Adrenal gland (tissue), 12 donors: ENCODE results near the gene HCAR3. TPM values are rescaled to one million over a fixed set of nuclear protein-coding genes. Genes with fewer than 3 reads are reported as not detected.

ENCODE experiments used
- DNase-seq, 7 donors: peaks; one replicate each; pipeline ENCODE4 v3.0.0-alpha.2; 2019 to 2020
- H3K27ac ChIP-seq, 5 donors: fragments of 200-600 bp; sonication (generic) in 4 of 5; 1 replicate in 3 of 5; 2 replicates in 2 of 5; pipeline versions ENCODE4 v1.5.1 to v1.8.0; 2016 to 2020; ENCODE audit warnings: mild to moderate bottlenecking in 1 of 5
- H3K27me3 ChIP-seq: fragments of 200-600 bp; 2 replicates; pipeline ENCODE4 v1.8.0; 2021
- H3K36me3 ChIP-seq, 2 donors: fragments of 200-600 bp; replicated peaks in 1 of 2; 1 replicate in 1 of 2; 2 replicates in 1 of 2; pipeline versions ENCODE4 v1.5.1 to v1.8.0; 2018 to 2022
- H3K4me1 ChIP-seq, 2 donors: fragments of 200-600 bp; replicated peaks in 1 of 2; 1 replicate in 1 of 2; 2 replicates in 1 of 2; pipeline versions ENCODE4 v1.5.1 to v1.8.0; 2018 to 2021
- H3K4me3 ChIP-seq, 4 donors: fragments of 200-600 bp; sonication (generic) in 3 of 4; one replicate each; pipeline ENCODE4 v1.5.1; 2016 to 2018
- H3K9me3 ChIP-seq, 3 donors: fragments of 200-600 bp; sonication (generic) in 1 of 3; replicated peaks in 1 of 3; 1 replicate in 2 of 3; 2 replicates in 1 of 3; pipeline versions ENCODE4 v1.5.1 to v1.8.0; 2016 to 2021
- POLR2A ChIP-seq, 2 donors: fragments of 450-650 bp; IDR thresholded peaks; one replicate each; pipeline ENCODE4 v1.6.1; 2017; ENCODE audit warnings: antibody characterized with exemption in 2 of 2, mild to moderate bottlenecking in 2 of 2, moderate library complexity in 1 of 2
- WGBS, 4 donors: extraction: QIAGEN DNeasy Blood & Tissue Kit in 2 of 4; methylation state at CpG; one replicate each; pipeline versions ENCODE4 v1.1.5 to v1.1.7; 2013 to 2017; 5-methylcytosine and 5-hydroxymethylcytosine counted together
- intact Hi-C, 2 donors: fragments of 100-400 bp; cut with DNase I; formaldehyde crosslinking; loops; one replicate each; pipeline versions ENCODE4 v1.14.1 to v1.15.0; 2022 to 2023
- polyA plus RNA-seq, 3 donors: library from polyadenylated mRNA; stranded (reverse); fragments of 200-250 nt in 2 of 3; fragments of 350-450 nt in 1 of 3; fragmentation: Illumina TruSeq in 1 of 3; extraction: RNeasy Lipid Tissue Mini Kit (QIAGEN cat#74804) in 1 of 3; gene quantifications; one replicate each; pipeline ENCODE4 v1.2.3, GENCODE V29; 2013 to 2014
- total RNA-seq, 9 donors: library from RNA; depleted of rRNA in 4 of 9; stranded (reverse); fragments of >200 nt in 4 of 9; fragments of 120-200 nt in 1 of 9; fragmentation: NEBNext Ultra II Directional in 1 of 9; extraction: Animal tissue kit (Norgen Biotek cat#: 25700) in 1 of 9; gene quantifications; one replicate each; pipeline versions ENCODE4 v1.1.0 to v1.2.4, GENCODE V29; 2013 to 2023
- TF ChIP-seq, protein P1 (sequence below), 6 experiments: fragments of 450-650 bp in 4 of 6; fragments of 200-600 bp in 2 of 6; sonication (generic) in 1 of 6; IDR thresholded peaks; 1 replicate in 5 of 6; 2 replicates in 1 of 6; pipeline versions ENCODE4 v1.5.1 to v1.8.0; 2016 to 2021; ENCODE audit warnings: antibody characterized with exemption in 6 of 6, mild to moderate bottlenecking in 2 of 6, moderate library complexity in 1 of 6
- donor health status: healthy with polysubstance abuse.
- donor health status: Bipolar disorder and iron deficiency.
- donor health status: DM: yes; HTN: yes; CAD: no.
- donor health status: DM: no; HTN: no; CAD: no.
- donor health status: DM: no; HTN: no; CAD: no.
- donor health status: DM: yes; HTN: yes; CAD: no.

The HCAR3 gene
- total and polyA plus RNA-seq, 12 donors, result 0.11 to 0.47 (median 0.20) TPM; not detected in 8

DNA sequence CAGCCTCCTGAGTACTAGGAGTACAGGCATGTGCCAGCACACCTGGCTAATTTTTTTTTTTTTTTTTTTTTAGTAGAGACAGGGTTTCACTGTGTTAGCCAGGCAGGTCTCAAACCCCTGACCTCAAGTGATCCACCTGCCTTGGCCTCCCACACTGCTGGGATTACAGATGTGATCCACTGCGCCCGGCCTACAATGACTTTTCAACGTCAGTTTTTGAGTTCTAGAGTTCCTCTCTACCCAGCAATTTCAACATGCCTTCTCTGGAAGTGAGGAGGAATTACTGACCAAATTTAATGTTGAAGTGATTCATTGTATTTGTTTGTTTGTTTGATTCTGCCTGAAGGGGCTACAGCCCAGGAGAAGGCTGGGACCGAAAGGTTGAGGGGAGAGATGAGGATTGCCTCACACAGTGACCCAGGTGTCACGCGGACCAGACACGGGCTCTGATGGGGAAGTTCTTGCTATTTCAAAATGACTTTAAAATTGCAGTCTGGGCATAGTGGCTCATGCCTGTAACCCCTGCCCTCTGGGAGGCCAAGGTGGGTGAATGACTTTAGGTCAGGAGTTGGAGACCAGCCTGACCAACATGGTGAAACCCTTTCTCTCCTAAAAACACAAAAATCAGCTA lies 27.4 kb upstream of the HCAR3 start:
- Histone ChIP-seq H3K9me3 (no peaks in the 10 kb centered on the region), H3K27me3 (no peaks in the 10 kb centered on the region), H3K36me3 (no peaks in the 10 kb centered on the region), H3K4me3 (no peak overlapping the region), H3K4me1 (no peaks in the 10 kb centered on the region), H3K27ac (no peak overlapping the region)
- DNase-seq, result peak in 1 of 7 donors; percentile 26
- TF ChIP-seq POLR2A (IDR thresholded peaks at IDR 0.05), result no peak
- TF ChIP-seq, protein P1, sequence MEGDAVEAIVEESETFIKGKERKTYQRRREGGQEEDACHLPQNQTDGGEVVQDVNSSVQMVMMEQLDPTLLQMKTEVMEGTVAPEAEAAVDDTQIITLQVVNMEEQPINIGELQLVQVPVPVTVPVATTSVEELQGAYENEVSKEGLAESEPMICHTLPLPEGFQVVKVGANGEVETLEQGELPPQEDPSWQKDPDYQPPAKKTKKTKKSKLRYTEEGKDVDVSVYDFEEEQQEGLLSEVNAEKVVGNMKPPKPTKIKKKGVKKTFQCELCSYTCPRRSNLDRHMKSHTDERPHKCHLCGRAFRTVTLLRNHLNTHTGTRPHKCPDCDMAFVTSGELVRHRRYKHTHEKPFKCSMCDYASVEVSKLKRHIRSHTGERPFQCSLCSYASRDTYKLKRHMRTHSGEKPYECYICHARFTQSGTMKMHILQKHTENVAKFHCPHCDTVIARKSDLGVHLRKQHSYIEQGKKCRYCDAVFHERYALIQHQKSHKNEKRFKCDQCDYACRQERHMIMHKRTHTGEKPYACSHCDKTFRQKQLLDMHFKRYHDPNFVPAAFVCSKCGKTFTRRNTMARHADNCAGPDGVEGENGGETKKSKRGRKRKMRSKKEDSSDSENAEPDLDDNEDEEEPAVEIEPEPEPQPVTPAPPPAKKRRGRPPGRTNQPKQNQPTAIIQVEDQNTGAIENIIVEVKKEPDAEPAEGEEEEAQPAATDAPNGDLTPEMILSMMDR (IDR thresholded peaks at IDR 0.05), result no peak
- WGBS, 4 donors, result 81 to 87% (median 84%) methylated on average over 7 of the region's 7 CpGs
- intact Hi-C loops, result no loop called here

DNA sequence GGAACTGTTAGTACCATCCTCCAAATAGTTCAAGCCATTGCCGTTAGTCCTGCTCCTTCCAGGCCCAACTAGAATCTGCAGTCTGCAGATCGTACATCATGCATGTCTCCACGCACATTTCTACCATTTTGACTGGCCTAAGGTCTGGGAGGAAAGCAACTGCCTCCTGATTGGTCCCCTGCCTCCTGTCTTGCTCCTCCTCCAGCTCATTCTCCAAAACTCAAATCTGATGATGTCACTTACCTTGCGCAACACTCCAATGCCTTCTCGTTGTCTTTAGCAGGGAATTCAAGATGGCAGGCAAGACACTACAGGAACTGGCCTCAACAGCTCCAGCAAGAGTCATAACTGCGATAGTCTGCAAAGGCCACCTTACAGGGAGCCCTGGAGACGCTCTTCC lies 23.7 kb upstream of the HCAR3 start:
- H3K27me3 ChIP-seq, result no peaks in the 10 kb centered on the region
- H3K4me1 ChIP-seq, result no peaks in the 10 kb centered on the region
- H3K9me3 ChIP-seq, result no peaks in the 10 kb centered on the region
- WGBS, 4 donors, result 91 to 95% (median 93%) methylated on average over 7 of the region's 7 CpGs
- no peak for TF ChIP-seq POLR2A (IDR thresholded peaks at IDR 0.05)
- TF ChIP-seq, protein P1 (IDR thresholded peaks at IDR 0.05), result no peak
- no peak overlapping the region for H3K4me3 ChIP-seq
- no peaks in the 10 kb centered on the region for H3K36me3 ChIP-seq
- DNase-seq, result no peak
- no peak overlapping the region for H3K27ac ChIP-seq
- intact Hi-C loops, result no loop called here

DNA sequence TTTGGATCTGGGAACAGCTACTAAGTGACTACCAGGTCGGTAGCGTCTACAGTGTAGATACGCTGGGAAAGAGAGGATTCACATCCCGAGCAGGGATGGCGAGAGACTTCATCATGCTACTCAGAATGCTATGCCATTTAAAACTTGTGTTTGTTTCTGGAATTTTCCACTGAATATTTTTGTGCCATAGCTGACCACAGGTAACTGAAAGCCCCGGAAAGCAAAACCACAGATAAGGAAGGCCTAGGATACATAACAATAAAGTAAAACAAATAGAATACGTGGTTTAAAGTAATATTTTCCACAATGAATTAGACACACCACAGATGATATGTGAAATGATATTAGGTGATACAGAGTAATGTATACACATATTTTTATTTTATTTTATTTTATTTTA lies 22.0 kb upstream of the HCAR3 start:
- intact Hi-C loops, result no loop called here
- WGBS, 4 donors, result 82 to 90% (median 86%) methylated on average over 7 of the region's 7 CpGs
- no peak for DNase-seq

DNA sequence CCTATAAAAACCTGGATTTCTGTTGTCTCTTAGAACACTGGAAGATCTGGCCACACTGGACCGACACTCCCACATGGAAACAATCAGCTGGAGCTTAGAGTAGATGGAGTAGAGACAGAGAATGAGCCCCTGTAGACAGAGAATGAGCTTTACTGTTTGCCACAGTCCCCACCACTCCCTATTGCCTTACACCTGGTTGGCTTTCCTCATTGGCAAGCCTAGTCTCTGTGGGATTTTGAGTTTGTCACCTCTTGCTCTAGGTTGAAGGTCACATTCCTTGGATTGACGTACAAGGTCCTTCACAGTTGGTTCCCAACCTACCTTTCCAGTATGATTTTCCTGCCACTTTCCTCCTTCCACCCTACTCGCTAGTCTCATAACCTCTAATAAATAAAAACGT lies 16.0 kb upstream of the HCAR3 start:
- intact Hi-C loops, result no loop called here
- Histone ChIP-seq H3K4me3 (no peak overlapping the region), H3K9me3 (no peaks in the 10 kb centered on the region), H3K27me3 (no peaks in the 10 kb centered on the region), H3K27ac (no peak overlapping the region), H3K36me3 (no peaks in the 10 kb centered on the region), H3K4me1 (no peaks in the 10 kb centered on the region)
- TF ChIP-seq, protein P1 (IDR thresholded peaks at IDR 0.05), result no peak
- no peak for TF ChIP-seq POLR2A (IDR thresholded peaks at IDR 0.05)
- 78 to 87% (median 82%) methylated on average over 4 of the region's 4 CpGs for WGBS, 4 donors
- no peak for DNase-seq

More for the DNA sequence above, 22.0 kb upstream of the HCAR3 start:
- TF ChIP-seq, protein P1 (IDR thresholded peaks at IDR 0.05), result no peak
- no peak for TF ChIP-seq POLR2A (IDR thresholded peaks at IDR 0.05)
- H3K27me3 ChIP-seq, result no peaks in the 10 kb centered on the region
- no peak overlapping the region for H3K27ac ChIP-seq
- H3K36me3 ChIP-seq, result no peaks in the 10 kb centered on the region
- H3K4me3 ChIP-seq, result no peak overlapping the region
- no peaks in the 10 kb centered on the region for H3K9me3 ChIP-seq
- no peaks in the 10 kb centered on the region for H3K4me1 ChIP-seq
